SKM-1 (cell line): ENCODE measurements around the gene ZCCHC10.
"Not testable (repeated sequence)": the region's sequence is repeated elsewhere in the genome, so short reads cannot be mapped to it uniquely, and the experiment has no call there.

ENCODE experiments used
- DNase-seq: peaks from one replicate; lab custom pipeline; 2025; ENCODE audit not compliant: unreplicated experiment; lab: John Stamatoyannopoulos, UW

The ZCCHC10 gene

DNA sequence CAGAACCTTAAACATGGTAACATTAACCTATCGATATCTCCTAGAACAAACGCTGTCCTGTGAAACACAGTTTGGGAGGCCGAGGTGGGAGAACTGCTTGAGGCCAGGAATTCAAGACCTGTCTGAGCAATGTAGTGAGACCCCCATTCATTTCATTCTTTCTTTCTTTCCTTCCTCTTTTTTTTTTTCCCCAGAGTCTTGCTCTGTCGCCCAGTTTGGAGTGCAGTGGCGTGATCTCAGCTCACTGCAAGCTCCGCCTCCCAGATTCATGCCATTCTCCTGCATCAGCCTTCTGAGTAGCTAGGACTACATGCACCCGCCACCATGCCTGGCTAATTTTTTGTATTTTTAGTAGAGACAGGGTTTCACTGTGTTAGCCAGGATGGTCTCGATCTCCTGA, 20.2 kb upstream of the ZCCHC10 start:
- not testable (repeated sequence) for DNase-seq

- no peak for DNase-seq
These were observed 15.6 kb upstream of the ZCCHC10 start for GRCh38 chr5:133041910-133042309.

GRCh38 chr5:133041157-133041784, 14.9 kb upstream of the ZCCHC10 start:
- no peak for DNase-seq

GRCh38 chr5:133036677-133037076, 10.3 kb upstream of the ZCCHC10 start:
- not testable (repeated sequence) for DNase-seq

GRCh38 chr5:133035224-133035623, 8.9 kb upstream of the ZCCHC10 start:
- no peak for DNase-seq

- DNase-seq = no peak
These were observed 7.7 kb upstream of the ZCCHC10 start for GRCh38 chr5:133034064-133034463.

GRCh38 chr5:133032852-133033742, 6.7 kb upstream of the ZCCHC10 start:
- DNase-seq = no peak

DNA sequence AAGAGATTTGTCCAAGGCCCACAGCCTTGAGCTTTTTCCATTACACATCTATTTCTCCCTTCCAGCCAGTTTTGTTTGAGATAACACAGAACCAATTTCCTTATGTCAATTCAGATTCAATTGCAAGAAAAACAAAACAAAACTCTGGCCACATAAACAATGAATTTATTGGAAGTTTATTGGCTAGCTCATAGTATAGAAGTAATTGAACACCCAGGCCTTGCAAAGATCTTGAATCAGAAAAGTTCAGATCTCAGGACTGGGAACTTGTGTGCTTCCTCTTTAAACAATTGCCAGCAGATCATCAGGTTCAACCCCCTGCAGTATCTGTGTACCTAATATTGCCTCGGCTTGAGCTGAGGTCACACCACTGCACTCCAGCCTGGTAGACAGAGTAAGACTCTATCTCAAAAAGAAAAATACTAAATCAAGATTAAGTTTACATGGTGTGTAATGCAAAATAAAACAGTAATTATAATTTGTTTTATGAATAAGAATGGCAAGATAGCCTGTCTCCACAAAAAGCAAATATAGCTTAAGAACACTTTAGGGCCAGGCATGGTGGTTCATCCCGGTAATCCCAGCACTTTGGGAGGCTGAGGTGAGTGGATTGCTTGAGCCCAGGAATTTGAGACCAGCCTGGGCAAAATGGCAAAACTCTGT, 4.1 kb upstream of the ZCCHC10 start:
- DNase-seq = no peak

GRCh38 chr5:133029416-133029815, 3.1 kb upstream of the ZCCHC10 start:
- no peak for DNase-seq

DNA sequence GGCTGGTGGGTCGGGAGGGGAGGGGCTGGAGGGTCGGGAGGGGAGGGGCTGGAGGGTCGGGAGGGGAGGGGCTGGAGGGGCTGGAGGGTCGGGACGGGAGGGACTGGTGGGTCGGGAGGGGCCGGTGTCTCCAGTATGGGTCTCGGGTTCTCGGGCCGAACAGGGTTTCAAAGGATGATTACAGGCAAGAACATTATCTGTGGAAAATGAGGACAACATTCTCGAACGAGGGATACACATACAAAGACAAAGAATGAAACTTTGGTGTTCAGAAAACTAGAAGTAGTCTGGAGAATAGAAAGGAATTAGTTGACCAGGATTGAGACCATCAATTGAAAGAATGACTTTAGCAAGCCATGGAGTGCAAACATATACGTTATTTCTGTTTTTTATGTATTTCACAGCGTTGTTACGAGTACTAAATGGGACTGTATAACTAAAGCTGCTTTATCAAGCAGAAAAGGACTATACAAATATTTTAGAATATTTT, 360 bp upstream of the ZCCHC10 start:
- DNase-seq = no peak

DNA sequence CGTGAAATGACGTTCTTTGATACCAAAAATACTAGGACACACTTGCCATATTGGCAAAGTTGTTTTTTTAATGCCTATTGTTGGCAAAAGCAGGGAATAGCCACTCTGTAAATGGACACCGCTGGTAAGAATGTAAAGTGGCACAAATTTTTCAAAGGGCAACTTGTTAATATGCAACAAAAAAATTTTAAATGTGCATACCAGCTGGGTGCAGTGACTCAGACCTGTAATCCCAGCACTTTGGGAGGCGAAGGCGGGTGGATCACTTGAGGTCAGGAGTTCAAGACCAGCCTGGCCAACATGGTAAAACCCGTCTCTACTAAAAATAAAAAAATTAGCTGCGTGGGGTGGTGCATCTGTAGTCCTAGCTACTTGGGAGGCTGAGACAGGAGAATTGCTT, 6.9 kb downstream of the ZCCHC10 start:
- not testable (repeated sequence) for DNase-seq

DNA sequence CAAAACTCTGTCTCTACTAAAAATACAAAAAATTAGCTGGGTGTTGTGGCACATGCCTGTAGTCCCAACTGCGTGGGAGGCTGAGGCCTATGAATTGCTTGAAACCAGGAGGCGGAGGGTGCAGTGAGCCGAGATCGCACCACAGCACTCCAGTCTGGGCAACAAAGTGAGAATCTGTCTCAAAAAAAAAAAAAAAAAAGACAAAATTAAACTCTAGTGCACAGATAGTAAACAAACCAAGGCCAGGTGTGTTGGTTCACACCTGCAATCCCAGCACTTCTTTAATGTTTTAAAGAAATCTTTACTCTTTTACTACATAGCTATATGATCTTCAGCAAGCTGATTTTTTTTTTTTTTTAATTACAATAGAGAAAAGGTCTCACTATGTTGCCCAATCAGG, 8.4 kb downstream of the ZCCHC10 start:
- no peak for DNase-seq

GRCh38 chr5:133015466-133015865, 10.9 kb downstream of the ZCCHC10 start:
- no peak for DNase-seq

DNA sequence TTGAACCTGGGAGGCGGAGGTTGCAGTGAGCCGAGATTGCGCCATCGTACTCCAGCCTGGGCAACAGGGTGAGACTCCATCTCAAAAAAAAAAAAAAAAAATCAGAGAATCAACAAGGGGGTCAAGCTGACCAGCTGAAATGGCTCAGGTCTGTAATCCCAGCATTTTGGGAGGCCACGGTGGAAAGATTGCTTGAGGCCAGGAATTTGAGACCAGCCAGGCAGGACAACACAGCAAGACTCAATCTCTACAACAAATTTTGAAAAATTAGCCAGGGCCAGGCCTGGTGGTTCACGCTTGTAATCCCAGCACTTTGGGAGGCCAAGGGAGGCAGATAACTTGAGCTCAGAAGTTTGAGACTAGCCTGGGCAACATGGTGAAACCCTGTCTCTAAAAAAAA, 17.9 kb downstream of the ZCCHC10 start:
- DNase-seq = not testable (repeated sequence)

DNA sequence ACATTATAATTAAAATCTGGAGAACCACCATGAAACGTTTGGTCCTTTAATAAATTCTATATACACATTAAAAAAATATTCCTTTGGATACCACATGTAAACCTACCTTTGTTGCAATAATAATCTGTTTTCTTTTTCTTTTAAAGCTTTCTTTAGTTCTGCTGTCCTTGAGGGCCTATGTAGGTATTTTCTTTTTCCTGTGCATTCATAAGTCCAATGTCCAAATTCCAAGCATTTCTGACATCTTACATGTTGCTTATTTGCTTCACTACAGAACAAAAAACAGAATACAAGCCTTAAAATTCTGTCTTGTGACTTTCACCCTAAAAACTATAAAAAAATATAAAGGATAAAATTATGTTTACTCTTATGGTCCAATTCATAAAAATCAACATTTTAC, 19.7 kb downstream of the ZCCHC10 start:
- no peak for DNase-seq

- DNase-seq = no peak
These were observed 27.1 kb downstream of the ZCCHC10 start for GRCh38 chr5:132999246-132999645.

DNA sequence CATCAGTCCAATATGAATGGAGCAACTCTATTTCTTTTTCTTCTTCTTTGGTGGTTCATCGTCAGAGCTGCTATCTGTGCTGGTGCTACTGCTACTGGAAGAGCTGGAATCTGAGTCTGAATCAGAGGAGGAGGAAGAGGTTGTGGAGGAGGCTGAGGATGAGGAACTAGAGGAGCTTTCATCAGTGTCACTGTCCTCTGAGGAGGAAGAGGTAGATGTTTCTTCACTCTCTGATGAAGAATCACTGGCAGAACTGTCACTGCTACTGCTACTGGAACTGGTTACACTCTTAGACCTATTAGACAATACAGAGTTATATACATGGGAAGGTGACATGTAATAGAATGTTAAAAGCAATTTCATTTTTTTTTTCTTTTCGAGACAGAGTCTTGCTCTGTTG, 27.8 kb downstream of the ZCCHC10 start:
- DNase-seq = peak; percentile 21

DNA sequence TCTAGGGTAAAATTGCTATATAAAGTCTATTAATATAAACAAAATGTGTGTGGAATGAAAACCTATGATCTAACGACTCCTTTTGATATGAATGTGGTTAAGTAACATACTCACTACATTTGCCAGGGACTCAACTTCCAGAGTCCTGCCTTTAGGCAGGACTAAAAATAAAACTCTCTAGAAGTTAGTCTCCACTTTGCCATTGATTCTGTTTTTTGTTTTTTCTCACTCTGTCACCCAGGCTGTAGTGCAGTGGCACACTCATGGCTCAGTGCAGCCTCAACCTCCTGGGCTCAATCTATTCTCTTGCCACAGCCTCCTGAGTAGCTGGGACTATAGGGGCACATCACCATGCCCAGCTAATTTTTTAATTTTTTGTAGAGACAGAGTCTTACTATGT, 30.0 kb downstream of the ZCCHC10 start:
- DNase-seq = no peak

GRCh38 chr5:132987531-132988408, 38.6 kb downstream of the ZCCHC10 start:
- DNase-seq = no peak

- DNase-seq = not testable (repeated sequence)
These were observed 43.4 kb downstream of the ZCCHC10 start for GRCh38 chr5:132982971-132983370.

GRCh38 chr5:132981288-132981687, 45.1 kb downstream of the ZCCHC10 start:
- DNase-seq = no peak
